GM19043 (cell line): ENCODE data around the gene RASEF.

Source experiments
- ATAC-seq: cut with Tn5 transposase; IDR thresholded peaks from one replicate; pipeline ENCODE4 v1.9.1; 2021; ENCODE audit warnings: low read depth; ENCODE audit not compliant: unreplicated experiment

The RASEF gene

DNA sequence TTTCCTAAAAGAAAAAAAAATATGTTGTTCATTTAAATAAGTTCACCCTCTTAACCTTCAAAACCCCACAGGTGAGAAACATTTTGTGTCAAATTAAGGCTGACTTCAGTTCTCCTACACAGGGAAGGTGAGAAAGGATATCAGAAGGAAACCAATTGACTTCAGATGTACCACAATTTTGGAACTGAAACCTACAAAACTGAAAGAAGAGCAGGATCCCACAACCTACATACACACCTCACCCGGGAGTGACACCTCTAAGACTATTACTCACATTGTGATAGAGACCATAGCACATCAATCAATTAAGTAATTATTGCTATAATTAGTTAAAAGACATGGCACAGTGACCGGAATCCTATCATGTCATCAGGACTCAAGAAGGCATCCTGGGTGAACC lies 47.0 kb downstream of the RASEF start:
- no peak for ATAC-seq

GRCh38 chr9:83013867-83014605 lies 48.9 kb downstream of the RASEF start:
- no peak for ATAC-seq

DNA sequence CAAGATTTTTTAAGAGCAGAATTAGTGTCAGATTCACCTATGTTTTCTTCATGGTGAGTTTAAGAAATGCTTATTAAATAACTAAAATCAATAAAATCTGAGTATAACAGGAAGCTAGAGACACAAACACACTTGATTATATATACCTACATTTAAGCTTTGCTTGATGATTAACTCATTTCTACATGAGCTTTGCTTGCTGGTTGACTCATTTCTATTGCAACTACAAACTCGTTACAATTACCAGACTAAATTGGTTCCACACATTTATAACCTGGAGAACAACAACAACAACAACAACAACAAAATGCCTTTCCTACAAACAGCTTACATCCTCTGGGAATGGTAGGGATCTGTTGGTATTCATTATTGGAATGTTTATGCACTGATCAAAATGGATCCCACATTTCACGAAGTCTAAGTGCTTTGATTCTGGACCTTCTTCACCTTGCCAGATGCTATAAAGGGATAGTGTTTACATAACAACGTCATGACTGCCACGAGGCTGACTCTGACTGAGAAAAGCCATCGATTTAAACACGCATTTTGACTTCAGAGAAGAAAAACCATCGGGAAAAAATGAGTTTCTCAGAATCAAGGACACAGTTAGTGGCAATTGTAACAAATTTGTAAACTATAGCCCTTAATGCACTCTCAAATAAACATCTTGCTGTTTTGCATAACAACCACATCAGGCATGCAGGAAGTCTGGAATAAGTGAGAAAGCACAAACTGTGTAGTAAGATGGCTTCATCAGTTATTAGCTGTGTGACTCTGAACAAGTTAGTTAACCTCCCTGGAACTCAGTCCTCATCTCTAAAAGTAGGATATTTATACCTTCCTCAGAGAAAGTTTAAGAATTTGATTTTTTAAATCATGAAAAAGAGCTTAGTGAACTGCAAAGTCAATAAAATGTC lies 49.8 kb downstream of the RASEF start:
- no peak for ATAC-seq

DNA sequence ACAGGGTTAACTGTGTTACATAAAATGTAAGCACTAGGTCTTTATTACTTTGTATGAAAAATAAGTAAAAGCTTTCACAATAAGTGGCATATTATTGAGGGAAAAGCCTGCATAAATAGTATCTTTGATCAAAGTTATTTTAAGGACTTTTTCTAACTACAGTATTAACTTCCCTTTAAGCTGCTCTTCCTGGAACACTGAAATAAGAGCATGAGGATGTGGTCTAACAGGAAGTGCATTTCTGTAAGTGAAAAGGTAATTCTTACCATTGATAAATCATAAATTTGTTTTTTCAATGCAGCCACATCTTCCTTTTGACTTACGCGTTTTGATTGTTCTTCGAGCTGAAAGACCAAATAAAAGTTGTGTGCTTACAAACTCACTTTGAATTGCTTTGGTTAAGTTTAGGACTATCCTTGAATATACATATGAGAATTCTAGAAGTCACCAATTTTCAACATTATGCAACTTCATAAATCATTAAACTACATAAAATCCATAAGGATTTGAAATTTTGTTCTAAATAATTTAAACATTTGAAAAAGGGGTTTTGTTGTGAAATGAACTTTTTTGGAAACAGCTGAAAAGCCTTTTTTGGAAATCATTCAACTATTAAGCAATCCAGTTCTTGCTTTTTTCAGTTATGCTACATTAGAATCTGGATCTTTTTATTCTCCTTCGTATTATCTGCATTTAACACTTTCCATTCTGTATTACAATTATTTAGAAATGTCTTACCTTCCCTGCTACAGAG lies 50.6 kb downstream of the RASEF start:
- ATAC-seq: no peak

DNA sequence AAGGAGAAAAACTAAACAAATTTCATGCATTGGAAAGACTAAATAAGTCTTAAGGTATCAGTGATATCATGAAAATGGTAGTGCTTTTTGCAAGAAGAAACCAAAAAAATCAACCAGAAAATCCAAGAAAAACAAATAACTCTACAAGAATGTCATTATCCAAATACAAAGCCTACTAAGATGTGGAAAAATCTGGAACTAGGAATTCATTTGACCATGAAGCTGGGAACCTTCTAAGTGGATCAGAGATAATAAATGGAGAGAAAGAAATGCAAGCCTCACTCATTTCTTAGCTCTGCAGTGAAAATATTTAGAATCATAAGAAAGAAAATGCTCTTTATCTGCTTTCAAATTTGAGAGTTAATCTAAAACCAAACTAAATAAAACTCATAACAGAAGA lies 51.3 kb downstream of the RASEF start:
- no peak for ATAC-seq

GRCh38 chr9:83007521-83008300 lies 55.2 kb downstream of the RASEF start:
- no peak for ATAC-seq

- ATAC-seq: no peak
Measured at GRCh38 chr9:83006378-83006777, 56.6 kb downstream of the RASEF start.

DNA sequence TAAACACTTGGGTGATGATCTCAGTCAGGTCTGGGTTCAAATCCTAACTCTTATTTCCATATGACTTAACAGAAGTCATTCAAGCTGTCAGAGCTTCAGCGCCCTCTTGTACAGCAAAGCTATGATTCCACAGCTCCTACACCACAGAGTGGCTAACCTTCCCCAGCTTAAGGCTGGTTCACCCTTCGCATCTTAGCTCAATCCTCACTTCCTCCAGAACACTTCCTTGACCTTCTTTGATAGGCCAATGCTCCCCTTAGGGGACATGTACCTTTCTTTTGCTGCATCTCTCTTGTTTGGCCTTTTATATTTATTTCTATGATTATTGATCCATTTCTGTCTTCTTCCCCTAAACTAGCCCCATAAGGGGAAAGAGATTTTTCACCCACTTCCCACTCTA lies 57.0 kb downstream of the RASEF start:
- ATAC-seq: no peak

GRCh38 chr9:83005361-83005760 lies 57.6 kb downstream of the RASEF start:
- ATAC-seq: no peak

DNA sequence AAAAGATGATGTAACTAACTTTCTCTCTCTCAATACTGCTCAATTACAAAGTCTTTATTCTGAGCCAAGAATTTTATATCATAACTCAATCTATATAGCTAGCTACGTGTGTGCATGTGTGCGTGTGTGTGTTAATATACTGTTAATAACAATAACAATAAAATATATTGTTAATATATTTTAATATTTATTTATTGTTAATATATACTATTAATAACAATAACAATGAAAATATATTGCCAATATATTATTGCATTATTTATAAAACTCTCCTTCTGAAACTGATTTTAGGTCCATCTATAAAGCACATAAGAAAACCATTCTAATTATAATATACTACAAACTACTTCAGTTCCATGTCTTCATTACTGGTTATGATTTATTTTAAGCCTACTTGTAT lies 60.6 kb downstream of the RASEF start:
- no peak for ATAC-seq

DNA sequence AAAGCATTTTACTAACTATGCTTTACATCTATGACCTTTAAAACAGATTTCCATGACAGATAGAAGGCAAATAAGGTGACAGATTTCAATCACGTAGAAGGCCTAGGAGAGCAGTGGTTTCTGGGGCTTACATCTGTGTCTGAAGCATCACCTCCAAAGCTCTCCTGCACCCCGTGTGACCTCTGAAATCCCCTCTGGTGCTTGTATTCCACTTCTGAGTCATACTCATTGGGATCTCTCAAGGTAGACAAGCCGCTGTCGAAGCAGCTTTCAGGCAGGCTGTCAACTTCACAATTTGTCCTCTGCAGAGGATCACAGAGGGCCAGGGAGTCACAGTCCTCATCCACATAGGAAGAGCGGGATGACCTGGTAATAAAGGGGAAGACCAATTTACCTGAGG lies 62.2 kb downstream of the RASEF start:
- ATAC-seq: no peak

GRCh38 chr9:82998409-82998808 lies 64.5 kb downstream of the RASEF start:
- no peak for ATAC-seq

DNA sequence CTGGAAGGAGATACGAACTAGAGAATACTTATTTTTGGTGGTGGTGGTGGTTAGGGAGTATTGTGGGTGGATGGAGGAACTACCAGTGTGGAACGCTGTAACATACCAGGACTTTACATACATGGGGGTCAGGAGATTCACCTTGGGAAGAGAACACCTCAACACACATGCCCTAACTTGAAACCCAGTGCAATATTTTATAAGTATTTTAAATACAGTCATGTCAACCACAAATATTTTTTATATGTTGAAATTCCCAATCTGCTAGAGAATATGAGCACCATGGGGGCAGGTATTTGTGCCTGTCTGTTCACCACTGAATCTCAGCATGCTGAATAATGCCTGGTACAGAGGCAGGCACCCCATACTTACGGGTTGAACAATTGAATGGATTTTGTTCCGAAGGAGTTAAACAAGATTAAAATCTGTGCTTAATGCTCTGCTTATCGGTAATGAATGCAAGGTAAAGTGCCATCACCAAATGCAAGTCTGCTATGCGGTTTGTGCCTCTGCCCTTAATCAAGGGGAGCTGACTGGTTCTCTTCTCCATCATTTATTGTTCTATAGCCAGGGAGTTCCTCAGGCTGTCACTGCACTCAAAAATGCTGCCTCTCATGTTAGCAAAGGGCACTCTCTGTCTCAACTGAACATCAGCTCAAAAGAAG lies 65.3 kb downstream of the RASEF start:
- ATAC-seq: no peak

DNA sequence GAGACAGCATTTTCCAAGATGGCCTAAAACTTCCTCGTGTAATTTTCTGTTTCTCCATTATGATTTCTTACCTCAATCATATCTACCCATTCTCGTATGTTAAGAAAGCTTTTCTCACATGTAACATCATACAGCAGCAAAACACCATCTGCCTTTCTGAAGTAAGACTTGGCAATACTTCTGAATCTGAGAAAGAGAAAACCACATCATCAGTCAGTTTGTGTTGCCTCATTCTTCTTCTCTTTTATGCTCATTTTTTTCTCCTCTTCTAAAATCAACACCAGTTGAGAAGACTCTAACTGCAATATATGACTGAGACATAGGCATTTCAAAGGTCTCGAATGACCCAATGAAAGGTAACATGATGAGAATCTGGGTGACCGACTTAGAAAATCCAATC lies 66.0 kb downstream of the RASEF start:
- no peak for ATAC-seq

- no peak for ATAC-seq
Measured at GRCh38 chr9:82993856-82994605, 68.9 kb downstream of the RASEF start.

DNA sequence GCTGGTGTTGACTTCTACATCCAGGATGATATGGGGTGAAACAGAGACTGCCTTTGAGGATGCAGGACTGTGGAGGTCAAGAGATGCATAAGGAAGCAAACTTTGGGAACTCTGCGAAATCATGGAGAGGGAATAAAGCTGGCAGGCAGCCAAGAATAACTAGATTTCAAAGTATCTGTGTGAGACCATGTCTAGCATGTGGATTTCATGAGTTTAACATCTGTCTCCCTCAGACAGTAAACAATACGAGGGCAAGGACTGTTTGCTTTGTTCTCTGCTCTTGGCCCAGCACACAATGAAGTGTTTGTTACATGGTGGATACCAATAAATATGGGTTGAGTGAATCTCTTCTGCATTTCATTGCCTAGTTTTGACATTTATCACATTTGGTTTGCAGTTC lies 71.3 kb downstream of the RASEF start:
- no peak for ATAC-seq

DNA sequence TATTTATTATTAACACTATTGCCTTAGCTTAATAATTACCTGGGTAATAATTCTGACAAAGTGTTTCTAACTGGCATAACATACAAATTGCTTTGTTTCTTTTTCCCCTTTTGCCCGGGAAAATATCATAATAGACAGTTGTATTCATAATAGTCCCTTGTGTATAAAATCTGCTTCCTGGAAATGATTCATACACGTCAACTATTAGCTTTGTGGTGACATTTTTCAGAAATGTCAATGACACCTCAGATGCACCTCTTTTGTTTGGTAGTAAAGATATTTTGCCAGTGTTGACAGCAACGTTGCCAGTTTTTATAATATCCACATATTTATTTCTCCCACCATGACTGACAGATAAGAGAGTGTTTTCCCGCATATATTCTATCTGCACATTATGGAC lies 73.0 kb downstream of the RASEF start:
- no peak for ATAC-seq

GRCh38 chr9:82988488-82988887 lies 74.5 kb downstream of the RASEF start:
- no peak for ATAC-seq
